ENCODE results near the gene SEMA4G. TPM values are rescaled to one million over a fixed set of nuclear protein-coding genes. Genes with fewer than 3 reads are reported as not detected.
A peak's percentile ranks its signal among the peaks of the same experiment; 100 is the strongest.

SEMA4G gene
- total RNA-seq, 4 donors from 2014 or later = 16.5 to 233 (median 185) TPM

GRCh38 chr10:100976906-100977305 is 7.6 kb downstream of the SEMA4G start:
- Histone ChIP-seq H3K4me1 (peaks cover 0 to 8% (median 0%) of the 10 kb centered on the region in 4 donors), H3K27me3 (no peaks in the 10 kb centered on the region), H3K9me3 (no peaks in the 10 kb centered on the region), H3K4me3 (no peak overlapping the region), H3K27ac (no peak overlapping the region), H3K36me3 (peaks cover 0 to 52% (median 0%) of the 10 kb centered on the region in 3 donors)
- DNase-seq = no peak
- TF ChIP-seq POLR2A (IDR thresholded peaks at IDR 0.05) = no peak
- TF ChIP-seq, protein P1, sequence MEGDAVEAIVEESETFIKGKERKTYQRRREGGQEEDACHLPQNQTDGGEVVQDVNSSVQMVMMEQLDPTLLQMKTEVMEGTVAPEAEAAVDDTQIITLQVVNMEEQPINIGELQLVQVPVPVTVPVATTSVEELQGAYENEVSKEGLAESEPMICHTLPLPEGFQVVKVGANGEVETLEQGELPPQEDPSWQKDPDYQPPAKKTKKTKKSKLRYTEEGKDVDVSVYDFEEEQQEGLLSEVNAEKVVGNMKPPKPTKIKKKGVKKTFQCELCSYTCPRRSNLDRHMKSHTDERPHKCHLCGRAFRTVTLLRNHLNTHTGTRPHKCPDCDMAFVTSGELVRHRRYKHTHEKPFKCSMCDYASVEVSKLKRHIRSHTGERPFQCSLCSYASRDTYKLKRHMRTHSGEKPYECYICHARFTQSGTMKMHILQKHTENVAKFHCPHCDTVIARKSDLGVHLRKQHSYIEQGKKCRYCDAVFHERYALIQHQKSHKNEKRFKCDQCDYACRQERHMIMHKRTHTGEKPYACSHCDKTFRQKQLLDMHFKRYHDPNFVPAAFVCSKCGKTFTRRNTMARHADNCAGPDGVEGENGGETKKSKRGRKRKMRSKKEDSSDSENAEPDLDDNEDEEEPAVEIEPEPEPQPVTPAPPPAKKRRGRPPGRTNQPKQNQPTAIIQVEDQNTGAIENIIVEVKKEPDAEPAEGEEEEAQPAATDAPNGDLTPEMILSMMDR (IDR thresholded peaks at IDR 0.05) = no peak

DNA sequence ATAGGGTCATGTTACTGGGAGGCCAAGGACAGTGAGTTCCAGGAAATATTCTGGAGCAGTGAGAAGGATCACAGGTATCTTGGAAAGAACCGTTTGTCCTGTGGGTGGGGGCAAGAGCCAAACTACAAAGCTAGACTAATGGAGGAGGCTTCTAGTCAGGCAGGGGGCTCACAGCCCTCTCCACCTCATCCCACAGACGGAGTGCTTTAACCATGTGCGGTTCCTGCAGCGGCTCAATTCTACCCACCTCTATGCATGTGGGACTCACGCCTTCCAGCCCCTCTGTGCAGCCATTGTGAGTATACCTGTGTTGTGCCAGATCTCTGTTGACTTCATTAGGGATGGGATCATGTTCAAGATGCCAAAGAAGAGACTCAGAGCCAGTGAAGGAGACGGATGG is 8.1 kb downstream of the SEMA4G start:
- Histone ChIP-seq H3K9me3 (no peaks in the 10 kb centered on the region), H3K27ac (no peak overlapping the region), H3K4me1 (peaks cover 0 to 2% (median 0%) of the 10 kb centered on the region in 4 donors), H3K4me3 (no peak overlapping the region), H3K27me3 (no peaks in the 10 kb centered on the region), H3K36me3 (peaks cover 0 to 53% (median 0%) of the 10 kb centered on the region in 3 donors)
- DNase-seq = peak in 1 of 3 donors; percentile 3
- TF ChIP-seq, protein P1 (IDR thresholded peaks at IDR 0.05) = no peak
- TF ChIP-seq POLR2A (IDR thresholded peaks at IDR 0.05) = no peak

- Histone ChIP-seq H3K27me3 (no peaks in the 10 kb centered on the region), H3K27ac (no peak overlapping the region), H3K4me1 (no peaks in the 10 kb centered on the region), H3K9me3 (no peaks in the 10 kb centered on the region), H3K4me3 (no peak overlapping the region), H3K36me3 (peaks cover 0 to 62% (median 0%) of the 10 kb centered on the region in 3 donors)
- no peak for TF ChIP-seq POLR2A (IDR thresholded peaks at IDR 0.05)
- TF ChIP-seq, protein P1 (IDR thresholded peaks at IDR 0.05) = no peak
- peak in 1 of 3 donors; percentile 8 for DNase-seq
Observed at GRCh38 chr10:100978121-100978900, 9.0 kb downstream of the SEMA4G start.

- peaks cover 0 to 63% (median 0%) of the 10 kb centered on the region in 3 donors for H3K36me3 ChIP-seq
- H3K27ac ChIP-seq = no peak overlapping the region
- no peaks in the 10 kb centered on the region for H3K27me3 ChIP-seq
- H3K4me1 ChIP-seq = no peaks in the 10 kb centered on the region
- H3K9me3 ChIP-seq = no peaks in the 10 kb centered on the region
- H3K4me3 ChIP-seq = no peak overlapping the region
- TF ChIP-seq, protein P1 (IDR thresholded peaks at IDR 0.05) = no peak
- no peak for TF ChIP-seq POLR2A (IDR thresholded peaks at IDR 0.05)
- peak in 1 of 3 donors; percentile 8 for DNase-seq
Observed at GRCh38 chr10:100978901-100979195, 9.5 kb downstream of the SEMA4G start.

DNA sequence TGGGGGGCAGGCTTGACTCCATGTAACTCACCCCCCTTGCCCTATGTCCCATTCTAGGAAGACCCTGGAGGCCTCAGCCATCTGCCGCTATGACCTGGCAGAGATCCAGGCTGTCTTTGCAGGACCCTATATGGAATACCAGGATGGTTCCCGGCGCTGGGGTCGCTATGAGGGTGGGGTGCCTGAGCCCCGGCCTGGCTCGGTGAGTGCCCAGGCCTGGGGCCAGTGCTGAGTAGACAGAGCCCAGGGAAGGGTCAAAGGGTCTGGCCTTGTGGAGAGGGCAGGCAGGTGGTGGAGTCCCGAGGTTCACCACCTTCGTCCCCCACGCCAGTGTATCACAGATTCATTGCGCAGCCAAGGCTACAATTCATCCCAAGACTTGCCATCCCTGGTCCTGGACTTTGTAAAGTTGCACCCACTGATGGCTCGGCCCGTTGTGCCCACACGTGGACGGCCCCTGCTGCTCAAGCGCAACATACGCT is 10.5 kb downstream of the SEMA4G start:
- H3K36me3 ChIP-seq = peaks cover 0 to 61% (median 0%) of the 10 kb centered on the region in 3 donors
- H3K27ac ChIP-seq = no peak overlapping the region
- H3K27me3 ChIP-seq = no peaks in the 10 kb centered on the region
- no peaks in the 10 kb centered on the region for H3K9me3 ChIP-seq
- no peak overlapping the region for H3K4me3 ChIP-seq
- H3K4me1 ChIP-seq = no peaks in the 10 kb centered on the region
- TF ChIP-seq POLR2A (IDR thresholded peaks at IDR 0.05) = no peak
- TF ChIP-seq, protein P1 (IDR thresholded peaks at IDR 0.05) = no peak
- no peak for DNase-seq
